GM19035 (cell line): ENCODE data around the gene UNC5C.

ENCODE experiments used
- ATAC-seq: cut with Tn5 transposase; IDR thresholded peaks from one replicate; pipeline ENCODE4 v1.9.1; 2021; ENCODE audit not compliant: unreplicated experiment

The UNC5C gene

GRCh38 chr4:95272797-95273196 lies 276.0 kb downstream of the UNC5C start:
- ATAC-seq = no peak

GRCh38 chr4:95272036-95272435 lies 276.7 kb downstream of the UNC5C start:
- ATAC-seq = no peak

- ATAC-seq = no peak
Observed at GRCh38 chr4:95268819-95269565, 279.8 kb downstream of the UNC5C start.

- no peak for ATAC-seq
Observed at GRCh38 chr4:95267081-95267480, 281.7 kb downstream of the UNC5C start.

GRCh38 chr4:95265814-95266740 lies 282.7 kb downstream of the UNC5C start:
- ATAC-seq = no peak

GRCh38 chr4:95264843-95265242 lies 283.9 kb downstream of the UNC5C start:
- ATAC-seq = no peak

- ATAC-seq = no peak
Observed at GRCh38 chr4:95263960-95264359, 284.8 kb downstream of the UNC5C start.

- ATAC-seq = no peak
Observed at GRCh38 chr4:95263391-95263790, 285.4 kb downstream of the UNC5C start.

GRCh38 chr4:95256108-95256835 lies 292.5 kb downstream of the UNC5C start:
- no peak for ATAC-seq

GRCh38 chr4:95255396-95256107 lies 293.2 kb downstream of the UNC5C start:
- ATAC-seq = no peak

- ATAC-seq = no peak
Observed at GRCh38 chr4:95251568-95251967, 297.2 kb downstream of the UNC5C start.

GRCh38 chr4:95250544-95251137 lies 298.1 kb downstream of the UNC5C start:
- no peak for ATAC-seq

- no peak for ATAC-seq
Observed at GRCh38 chr4:95249426-95250021, 299.2 kb downstream of the UNC5C start.

GRCh38 chr4:95248720-95249425 lies 299.9 kb downstream of the UNC5C start:
- ATAC-seq = no peak

GRCh38 chr4:95243892-95244291 lies 304.9 kb downstream of the UNC5C start:
- no peak for ATAC-seq

GRCh38 chr4:95238554-95238953 lies 310.2 kb downstream of the UNC5C start:
- ATAC-seq = no peak

GRCh38 chr4:95232358-95233156 lies 316.2 kb downstream of the UNC5C start:
- ATAC-seq = no peak

- ATAC-seq = no peak
Observed at GRCh38 chr4:95231681-95232080, 317.1 kb downstream of the UNC5C start.

- no peak for ATAC-seq
Observed at GRCh38 chr4:95225849-95226248, 322.9 kb downstream of the UNC5C start.
